HG03196 (cell line): ENCODE measurements around the gene LRRC3.

Source experiments
- ATAC-seq: cut with Tn5 transposase; IDR thresholded peaks from one replicate; pipeline ENCODE4 v1.9.1; 2021; ENCODE audit not compliant: unreplicated experiment

Gene LRRC3

GRCh38 chr21:44423941-44424607 is 31.2 kb upstream of the LRRC3 start:
- ATAC-seq: no peak

- no peak for ATAC-seq
Observed at GRCh38 chr21:44424608-44425306, 30.6 kb upstream of the LRRC3 start.

- ATAC-seq: no peak
Observed at GRCh38 chr21:44425307-44425894, 29.9 kb upstream of the LRRC3 start.

GRCh38 chr21:44425895-44426662 is 29.2 kb upstream of the LRRC3 start:
- no peak for ATAC-seq

DNA sequence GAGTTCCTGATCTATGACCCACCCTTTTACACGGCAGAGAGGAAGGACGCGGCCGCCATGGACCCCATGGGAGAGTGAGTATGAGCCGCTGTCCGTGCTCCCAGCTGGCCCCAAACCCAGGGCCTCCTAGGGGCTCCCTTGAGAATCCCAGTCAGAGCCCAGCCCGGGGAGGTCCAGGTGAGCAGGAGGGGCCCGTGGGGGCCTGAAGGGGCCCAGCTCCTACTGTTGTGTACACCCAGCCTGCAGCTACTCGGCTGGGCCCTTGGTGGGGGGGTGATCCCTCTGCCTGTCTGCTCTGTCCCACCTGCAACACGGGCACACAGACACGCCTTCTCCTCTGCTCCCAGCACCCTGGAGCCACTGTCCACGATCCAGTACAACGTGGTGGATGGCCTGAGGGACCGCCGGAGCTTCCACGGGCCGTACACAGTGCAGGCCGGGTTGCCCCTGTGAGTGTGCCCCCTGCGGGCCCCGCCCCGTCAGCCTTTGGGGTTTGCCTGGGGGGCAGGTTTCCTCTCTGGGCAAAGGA is 28.6 kb upstream of the LRRC3 start:
- no peak for ATAC-seq

DNA sequence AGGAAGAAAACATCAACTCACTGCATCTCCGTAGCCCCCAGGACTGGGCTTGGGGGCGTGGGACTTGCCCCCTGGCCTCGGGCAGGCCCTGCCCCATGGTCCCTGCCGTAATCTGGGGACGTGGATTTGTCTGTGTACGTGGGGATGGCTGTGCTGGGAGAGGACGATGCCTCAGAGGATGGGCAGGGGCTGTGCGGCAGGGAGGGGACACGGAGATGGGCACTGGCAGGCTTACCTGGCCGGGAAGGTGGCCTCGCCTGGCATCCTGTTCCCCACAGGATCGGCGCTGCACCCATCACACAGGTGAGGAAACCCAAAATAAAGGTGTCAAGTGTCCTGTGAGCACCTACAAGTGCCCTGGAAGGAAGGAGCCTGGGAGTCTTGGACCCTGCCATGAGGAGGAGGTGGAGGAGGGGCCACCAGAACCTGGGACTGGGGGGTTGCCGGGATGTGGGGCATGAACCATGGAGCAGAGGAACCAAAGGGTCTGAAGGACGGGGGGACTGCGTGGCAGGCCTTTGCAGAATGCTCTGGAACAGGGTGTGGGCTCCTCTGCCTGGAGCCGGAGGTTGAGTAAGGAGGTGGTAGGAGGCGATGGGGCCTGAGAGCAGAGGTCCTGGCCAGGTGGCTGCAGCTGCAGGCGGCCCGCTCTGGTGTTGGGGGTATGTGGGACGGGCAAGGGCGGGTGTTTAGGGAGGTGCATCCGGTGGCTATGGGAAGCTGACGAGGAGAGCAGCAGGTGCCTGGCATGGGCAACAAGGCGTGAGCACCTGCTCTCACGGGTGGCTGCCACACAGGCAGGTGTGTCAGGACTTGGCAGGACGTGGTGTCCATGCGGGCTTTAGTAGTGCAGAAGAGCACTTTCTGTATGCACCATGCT is 27.8 kb upstream of the LRRC3 start:
- no peak for ATAC-seq

- no peak for ATAC-seq
Observed at GRCh38 chr21:44428281-44428960, 26.9 kb upstream of the LRRC3 start.

- ATAC-seq: no peak
Observed at GRCh38 chr21:44429894-44430293, 25.4 kb upstream of the LRRC3 start.

- no peak for ATAC-seq
Observed at GRCh38 chr21:44431300-44431699, 24.0 kb upstream of the LRRC3 start.

DNA sequence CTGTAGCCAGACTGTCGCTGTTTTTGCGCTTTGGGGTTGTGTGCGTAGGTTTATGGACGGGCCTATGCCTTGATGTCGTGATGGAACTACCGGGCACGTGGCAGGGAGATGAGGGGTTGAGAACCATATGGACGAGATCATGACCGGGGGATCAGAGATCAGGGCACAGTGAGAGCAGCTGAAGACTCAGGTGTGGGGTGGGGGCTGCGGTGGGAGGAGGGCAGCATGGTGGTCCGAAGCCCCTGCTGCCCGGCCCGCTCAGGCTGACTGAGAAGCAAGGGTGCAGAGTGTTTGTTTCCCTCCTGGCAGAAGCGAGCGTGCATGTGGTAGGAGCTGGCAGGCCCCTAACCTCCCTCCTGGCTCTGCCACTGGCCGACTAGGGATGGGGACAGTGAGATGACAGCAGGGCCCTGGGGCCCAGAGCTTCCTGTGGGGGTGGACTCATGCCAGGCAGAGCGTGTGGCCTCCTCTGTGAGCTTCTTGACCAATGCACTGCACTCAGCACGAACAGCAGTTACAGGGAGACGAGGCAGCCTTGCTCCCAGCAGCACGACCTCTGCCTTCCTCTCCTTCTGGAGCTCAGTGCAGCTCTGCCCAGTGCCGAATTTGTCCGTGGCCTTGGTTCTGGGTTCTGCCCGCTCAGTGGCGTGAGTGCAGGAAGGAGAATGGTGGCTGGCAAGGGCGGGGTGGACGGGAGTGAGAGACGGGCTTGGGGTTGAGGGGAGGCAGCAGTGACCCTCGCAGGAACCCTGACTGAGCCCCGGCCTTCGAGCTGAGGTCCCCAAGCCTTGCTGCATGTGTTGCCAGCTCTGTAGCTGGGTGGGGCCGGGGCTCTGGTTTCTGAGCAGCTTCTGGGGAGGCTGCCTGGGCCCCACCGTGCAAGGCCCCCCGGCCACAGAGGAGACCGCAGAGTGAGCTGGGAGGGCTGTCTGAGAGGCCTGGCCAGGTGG is 22.2 kb upstream of the LRRC3 start:
- no peak for ATAC-seq

- ATAC-seq: no peak
Observed at GRCh38 chr21:44433791-44434567, 21.3 kb upstream of the LRRC3 start.

DNA sequence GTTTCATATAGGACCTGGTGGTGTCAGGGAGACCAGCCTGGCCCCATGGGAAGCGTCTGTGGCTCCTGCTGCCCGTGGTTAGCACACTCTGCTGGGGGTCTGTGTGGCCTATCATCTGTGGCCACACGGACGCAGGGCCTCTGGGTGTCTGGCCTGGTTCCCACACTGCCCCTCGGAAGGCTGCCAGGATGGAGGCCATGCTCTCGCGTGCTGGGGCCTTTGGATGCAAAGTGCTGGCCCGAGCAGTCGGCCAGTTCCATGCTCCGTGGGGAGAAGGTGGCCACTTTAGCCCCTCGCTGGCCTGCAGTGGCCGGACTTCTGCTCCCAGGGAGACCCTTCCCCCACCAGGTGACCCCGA is 20.8 kb upstream of the LRRC3 start:
- no peak for ATAC-seq

- ATAC-seq: no peak
Observed at GRCh38 chr21:44434936-44435635, 20.2 kb upstream of the LRRC3 start.

GRCh38 chr21:44436111-44436611 is 19.1 kb upstream of the LRRC3 start:
- no peak for ATAC-seq

GRCh38 chr21:44436958-44437357 is 18.4 kb upstream of the LRRC3 start:
- ATAC-seq: no peak

GRCh38 chr21:44437371-44437695 is 18.0 kb upstream of the LRRC3 start:
- no peak for ATAC-seq

DNA sequence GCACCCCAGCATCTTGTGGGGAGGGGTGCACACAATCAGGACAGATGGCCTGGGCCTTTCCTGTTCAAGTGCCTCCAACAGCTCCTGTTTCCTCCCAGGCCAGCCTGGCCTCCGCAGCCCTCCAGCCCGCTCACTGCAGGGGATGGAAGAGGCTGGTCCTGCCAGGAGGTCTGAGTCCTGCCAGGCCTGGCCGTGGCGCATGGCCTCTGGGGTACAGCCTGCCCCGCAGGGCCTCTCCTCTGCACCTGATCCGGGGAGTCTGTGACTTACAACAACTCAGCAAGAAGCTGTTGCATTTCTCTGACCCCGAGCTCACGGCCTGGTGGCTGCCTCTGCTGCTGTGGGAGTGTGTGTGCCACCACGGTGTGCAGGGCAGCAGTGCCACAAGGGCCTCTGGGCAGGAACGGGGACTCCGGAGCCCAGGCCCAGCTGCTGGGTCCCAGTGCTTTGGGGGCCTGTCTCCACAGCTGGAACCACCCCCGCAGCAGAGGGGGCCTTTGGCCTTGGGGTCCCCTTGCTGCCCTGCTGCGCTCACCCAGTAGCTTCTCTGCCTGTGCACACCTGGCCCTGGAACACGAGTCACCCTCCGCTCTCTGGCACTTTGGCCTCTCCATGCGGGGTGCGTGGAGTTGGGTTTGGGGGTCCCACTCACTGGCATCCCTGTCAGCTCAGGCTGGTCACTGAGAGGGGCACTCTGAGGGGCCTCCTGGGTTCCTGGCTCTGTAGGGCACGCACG is 17.4 kb upstream of the LRRC3 start:
- ATAC-seq: no peak
